SU-DHL-6 (cell line): ENCODE data around the gene CDIP1.

ENCODE experiments used
- CTCF ChIP-seq: fragments of 200-600 bp; sonication (generic); IDR thresholded peaks from one replicate; pipeline ENCODE4 v1.5.1; 2017; ENCODE audit warnings: antibody characterized with exemption, mild to moderate bottlenecking, low read length, moderate library complexity; ENCODE audit not compliant: insufficient read depth, poor library complexity, severe bottlenecking
- EZH2phosphoT487 ChIP-seq: fragments of 200-600 bp; sonication (generic), shearing (Covaris generic); conservative IDR thresholded peaks from 2 replicates; pipeline ENCODE4 v1.6.1; 2018; ENCODE audit warnings: mild to moderate bottlenecking, antibody characterized with exemption, low read length, moderate library complexity, mixed read lengths

- TF ChIP-seq EZH2phosphoT487 (no peak), CTCF (no peak)
Measured at GRCh38 chr16:4460936-4461249, 77.7 kb downstream of the CDIP1 start.
